ENCODE results near the gene TAF4B.
"Not testable (repeated sequence)": the region's sequence is repeated elsewhere in the genome, so short reads cannot be mapped to it uniquely, and the experiment has no call there.

Gene TAF4B

GRCh38 chr18:26226229-26227050, at the start of gene TAF4B:
TSS of gene TAF4B (plus strand) at chr18:26226445. CDS start at chr18:26226934, 489 bp downstream.
- DNase-seq = peak; percentile 83

GRCh38 chr18:26181343-26181826, 44.9 kb upstream of the TAF4B start:
- DNase-seq = no peak

GRCh38 chr18:26183395-26184112, 42.7 kb upstream of the TAF4B start:
- DNase-seq = no peak

GRCh38 chr18:26185267-26185666, 41.0 kb upstream of the TAF4B start:
- no peak for DNase-seq

GRCh38 chr18:26190506-26190905, 35.7 kb upstream of the TAF4B start:
- DNase-seq = no peak

GRCh38 chr18:26192233-26192632, 34.0 kb upstream of the TAF4B start:
- no peak for DNase-seq

GRCh38 chr18:26196605-26197004, 29.6 kb upstream of the TAF4B start:
- DNase-seq = no peak

GRCh38 chr18:26202001-26202400, 24.2 kb upstream of the TAF4B start:
- DNase-seq = not testable (repeated sequence)

GRCh38 chr18:26205318-26205717, 20.9 kb upstream of the TAF4B start:
- DNase-seq = no peak

GRCh38 chr18:26206488-26206887, 19.8 kb upstream of the TAF4B start:
- peak; percentile 33 for DNase-seq

- DNase-seq = no peak
Measured at GRCh38 chr18:26207937-26208336, 18.3 kb upstream of the TAF4B start.

- no peak for DNase-seq
Measured at GRCh38 chr18:26208977-26209376, 17.3 kb upstream of the TAF4B start.

- no peak for DNase-seq
Measured at GRCh38 chr18:26210147-26210546, 16.1 kb upstream of the TAF4B start.

GRCh38 chr18:26215247-26215970, 10.8 kb upstream of the TAF4B start:
- no peak for DNase-seq

- DNase-seq = no peak
Measured at GRCh38 chr18:26225022-26225693, 1.1 kb upstream of the TAF4B start.

- DNase-seq = no peak
Measured at GRCh38 chr18:26225915-26226228, 373 bp upstream of the TAF4B start.

GRCh38 chr18:26227051-26227670, 916 bp downstream of the TAF4B start:
- DNase-seq = no peak

GRCh38 chr18:26228562-26229260, 2.5 kb downstream of the TAF4B start:
- DNase-seq = no peak

- no peak for DNase-seq
Measured at GRCh38 chr18:26230497-26230896, 4.3 kb downstream of the TAF4B start.

- DNase-seq = no peak
Measured at GRCh38 chr18:26233208-26233607, 7.0 kb downstream of the TAF4B start.

- DNase-seq = not testable (repeated sequence)
Measured at GRCh38 chr18:26237363-26237762, 11.1 kb downstream of the TAF4B start.

- not testable (repeated sequence) for DNase-seq
Measured at GRCh38 chr18:26238718-26239117, 12.5 kb downstream of the TAF4B start.
